Bronchial epithelial cell (primary cell): Measurements from ENCODE around the gene COL15A1. TPM values are rescaled to one million over a fixed set of nuclear protein-coding genes. Genes with fewer than 3 reads are reported as not detected.

ENCODE experiments used
- DNase-seq: peaks from one replicate; pipeline ENCODE4 v3.0.0-alpha.2; 2010; ENCODE audit warnings: low read depth
- FAIRE-seq: peaks from 2 replicates; lab custom pipeline; 2011; peaks lifted over from hg19 to GRCh38; lab: Jason Lieb, UNC
- H3K27me3 ChIP-seq: 2 replicates; pipeline ENCODE4 v1.5.1; 2011; ENCODE audit warnings: low read length; ENCODE audit not compliant: control insufficient read depth, insufficient read depth
- H3K36me3 ChIP-seq: 2 replicates; pipeline ENCODE4 v1.5.1; 2011; ENCODE audit warnings: low read length; ENCODE audit not compliant: control insufficient read depth, insufficient read depth
- H3K4me3 ChIP-seq: 2 replicates; pipeline ENCODE4 v1.5.1; 2011; ENCODE audit warnings: mild to moderate bottlenecking, low read depth, low read length, control low read depth
- total RNA-seq: library from RNA; depleted of rRNA; stranded (reverse); fragments of >200 nt; gene quantifications from 2 replicates; pipeline ENCODE4 v1.2.1, GENCODE V29; 2014
- TF ChIP-seq, protein P1 (sequence below): IDR thresholded peaks from 2 replicates; pipeline ENCODE4 v1.5.1; 2011; ENCODE audit warnings: mild to moderate bottlenecking, moderate library complexity, low read length, control low read depth, inconsistent platforms; ENCODE audit not compliant: insufficient read depth, severe bottlenecking

The COL15A1 gene
- total RNA-seq, 1 donor from 2014 or later, result 1.6 TPM

DNA sequence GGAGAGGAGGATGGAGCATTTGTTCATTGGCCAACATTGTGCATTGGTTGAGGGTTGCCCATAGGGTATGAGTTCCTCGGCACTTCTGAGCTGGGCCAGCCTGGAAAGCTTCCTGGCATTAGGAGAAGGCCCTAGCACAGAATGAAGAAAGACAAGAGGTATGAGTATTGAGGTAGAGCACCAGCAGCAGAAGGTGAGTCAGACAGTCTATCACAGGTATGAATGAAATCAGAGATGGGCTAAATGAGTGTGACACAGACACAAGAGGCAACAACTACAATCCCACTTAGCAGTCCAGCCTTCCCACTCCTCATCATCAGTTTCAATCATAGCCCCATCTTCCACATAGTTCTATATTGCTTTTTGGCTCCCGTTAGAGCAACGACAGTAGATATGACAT, 135.8 kb downstream of the COL15A1 start:
- Histone ChIP-seq H3K27me3 (no peaks in the 10 kb centered on the region), H3K4me3 (no peak overlapping the region), H3K36me3 (no peaks in the 10 kb centered on the region)
- FAIRE-seq (peak; percentile 7), DNase-seq (peak; percentile 69)
- TF ChIP-seq, protein P1, sequence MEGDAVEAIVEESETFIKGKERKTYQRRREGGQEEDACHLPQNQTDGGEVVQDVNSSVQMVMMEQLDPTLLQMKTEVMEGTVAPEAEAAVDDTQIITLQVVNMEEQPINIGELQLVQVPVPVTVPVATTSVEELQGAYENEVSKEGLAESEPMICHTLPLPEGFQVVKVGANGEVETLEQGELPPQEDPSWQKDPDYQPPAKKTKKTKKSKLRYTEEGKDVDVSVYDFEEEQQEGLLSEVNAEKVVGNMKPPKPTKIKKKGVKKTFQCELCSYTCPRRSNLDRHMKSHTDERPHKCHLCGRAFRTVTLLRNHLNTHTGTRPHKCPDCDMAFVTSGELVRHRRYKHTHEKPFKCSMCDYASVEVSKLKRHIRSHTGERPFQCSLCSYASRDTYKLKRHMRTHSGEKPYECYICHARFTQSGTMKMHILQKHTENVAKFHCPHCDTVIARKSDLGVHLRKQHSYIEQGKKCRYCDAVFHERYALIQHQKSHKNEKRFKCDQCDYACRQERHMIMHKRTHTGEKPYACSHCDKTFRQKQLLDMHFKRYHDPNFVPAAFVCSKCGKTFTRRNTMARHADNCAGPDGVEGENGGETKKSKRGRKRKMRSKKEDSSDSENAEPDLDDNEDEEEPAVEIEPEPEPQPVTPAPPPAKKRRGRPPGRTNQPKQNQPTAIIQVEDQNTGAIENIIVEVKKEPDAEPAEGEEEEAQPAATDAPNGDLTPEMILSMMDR, result no peak

DNA sequence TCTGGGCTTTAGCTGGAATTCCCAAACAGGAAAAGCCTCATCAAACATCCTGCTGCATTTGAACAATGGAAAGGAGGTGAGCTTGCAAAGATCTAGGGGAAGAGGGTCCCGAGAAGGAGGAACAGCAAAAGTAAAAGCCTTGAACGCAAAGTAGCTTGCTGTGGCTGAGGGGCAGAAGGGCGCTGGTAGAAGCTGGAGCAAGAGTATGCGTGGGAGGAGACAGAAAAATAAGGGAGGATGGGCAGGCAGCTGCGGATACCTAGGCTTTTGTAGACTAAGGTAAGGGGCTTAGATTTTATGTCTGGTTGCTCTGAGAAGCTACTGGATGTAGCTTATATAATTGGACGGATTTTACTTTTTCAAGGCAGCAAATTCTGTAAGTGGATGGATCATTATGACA, 139.3 kb downstream of the COL15A1 start:
- Histone ChIP-seq H3K4me3 (no peak overlapping the region), H3K36me3 (no peaks in the 10 kb centered on the region), H3K27me3 (no peaks in the 10 kb centered on the region)
- TF ChIP-seq, protein P1, result no peak
- DNase-seq (no peak), FAIRE-seq (no peak)

- H3K4me3 ChIP-seq, result no peak overlapping the region
- H3K36me3 ChIP-seq, result no peaks in the 10 kb centered on the region
- FAIRE-seq, result no peak
- H3K27me3 ChIP-seq, result no peaks in the 10 kb centered on the region
- DNase-seq, result peak; percentile 24
- TF ChIP-seq, protein P1, result no peak
Measured at GRCh38 chr9:99085949-99086948, 142.5 kb downstream of the COL15A1 start.

- FAIRE-seq (peak; percentile 52), DNase-seq (peak; percentile 28)
- TF ChIP-seq, protein P1, result no peak
- Histone ChIP-seq H3K27me3 (no peaks in the 10 kb centered on the region), H3K4me3 (no peak overlapping the region), H3K36me3 (no peaks in the 10 kb centered on the region)
Measured at GRCh38 chr9:99087462-99087861, 143.8 kb downstream of the COL15A1 start.

- Histone ChIP-seq H3K27me3 (no peaks in the 10 kb centered on the region), H3K36me3 (no peaks in the 10 kb centered on the region), H3K4me3 (no peak overlapping the region)
- no peak for DNase-seq
- no peak for FAIRE-seq
- TF ChIP-seq, protein P1, result no peak
Measured at GRCh38 chr9:99090336-99091130, 146.8 kb downstream of the COL15A1 start.
